GM18873 (cell line): ENCODE results near the gene PRMT7.

Source experiments
- ATAC-seq: cut with Tn5 transposase; IDR thresholded peaks from one replicate; pipeline ENCODE4 v1.9.1; 2021; ENCODE audit warnings: mild to moderate bottlenecking, moderate library complexity, moderate number of reproducible peaks; ENCODE audit not compliant: unreplicated experiment, low FRiP score

PRMT7 gene

GRCh38 chr16:68360547-68360946 lies 49.7 kb downstream of the PRMT7 start:
- ATAC-seq = no peak

GRCh38 chr16:68360956-68361355 lies 50.1 kb downstream of the PRMT7 start:
- ATAC-seq = no peak

GRCh38 chr16:68361485-68361884 lies 50.7 kb downstream of the PRMT7 start:
- no peak for ATAC-seq

- no peak for ATAC-seq
Measured at GRCh38 chr16:68362262-68362913, 51.6 kb downstream of the PRMT7 start.

- no peak for ATAC-seq
Measured at GRCh38 chr16:68362947-68363657, 52.3 kb downstream of the PRMT7 start.

GRCh38 chr16:68363658-68364521 lies 53.1 kb downstream of the PRMT7 start:
- ATAC-seq = no peak

GRCh38 chr16:68364561-68364998 lies 53.8 kb downstream of the PRMT7 start:
- no peak for ATAC-seq

- ATAC-seq = no peak
Measured at GRCh38 chr16:68365167-68365817, 54.5 kb downstream of the PRMT7 start.

GRCh38 chr16:68366062-68366461 lies 55.2 kb downstream of the PRMT7 start:
- no peak for ATAC-seq

- ATAC-seq = no peak
Measured at GRCh38 chr16:68367030-68367429, 56.2 kb downstream of the PRMT7 start.

- ATAC-seq = no peak
Measured at GRCh38 chr16:68367440-68367839, 56.6 kb downstream of the PRMT7 start.

GRCh38 chr16:68367891-68368290 lies 57.1 kb downstream of the PRMT7 start:
- ATAC-seq = no peak

GRCh38 chr16:68368301-68368888 lies 57.6 kb downstream of the PRMT7 start:
- no peak for ATAC-seq

- ATAC-seq = no peak
Measured at GRCh38 chr16:68369168-68369567, 58.3 kb downstream of the PRMT7 start.

GRCh38 chr16:68369697-68370580 lies 59.1 kb downstream of the PRMT7 start:
- ATAC-seq = peak; percentile 60

GRCh38 chr16:68370581-68371275 lies 59.9 kb downstream of the PRMT7 start:
- ATAC-seq = no peak

GRCh38 chr16:68371276-68371651 lies 60.4 kb downstream of the PRMT7 start:
- ATAC-seq = no peak

GRCh38 chr16:68371706-68372380 lies 61.0 kb downstream of the PRMT7 start:
- no peak for ATAC-seq
